ENCODE results near the gene BDNF. TPM values are rescaled to one million over a fixed set of nuclear protein-coding genes. Genes with fewer than 3 reads are reported as not detected.

The BDNF gene
- under 0.01 and 0.33 TPM in 2 replicates for total RNA-seq

GRCh38 chr11:27700351-27701301 lies at the start of gene BDNF:
TSS of gene BDNF (minus strand) at chr11:27700455. CDS start at chr11:27658564, 41,891 bp downstream.

Other genes with a start within 250 kb of the BDNF start
- gene LGR4, start 227.7 kb downstream of the BDNF start, total RNA-seq = 1.3 and 2.2 TPM in 2 replicates
- 40.7 and 51.3 TPM in 2 replicates for gene LIN7C, start 193.7 kb downstream of the BDNF start, total RNA-seq

All from dermis lymphatic vessel endothelial cell (primary cell).